BLaER1 (cell line): ENCODE results near the gene NFATC1.

Source experiments
- H3K27ac ChIP-seq: shearing (Covaris generic); formaldehyde crosslinking; 2 replicates; pipeline ENCODE4 v1.8.1; 2022
- H3K27me3 ChIP-seq: shearing (Covaris generic); formaldehyde crosslinking; 2 replicates; pipeline ENCODE4 v1.8.1; 2022
- H3K36me3 ChIP-seq: shearing (Covaris generic); formaldehyde crosslinking; 2 replicates; pipeline ENCODE4 v1.8.1; 2022
- H3K4me1 ChIP-seq: shearing (Covaris generic); formaldehyde crosslinking; 2 replicates; pipeline ENCODE4 v1.8.1; 2022
- H3K4me2 ChIP-seq: shearing (Covaris generic); formaldehyde crosslinking; 2 replicates; pipeline ENCODE4 v1.8.1; 2022
- H3K4me3 ChIP-seq: shearing (Covaris generic); formaldehyde crosslinking; 2 replicates; pipeline ENCODE4 v1.8.1; 2022
- H3K9ac ChIP-seq: shearing (Covaris generic); formaldehyde crosslinking; 2 replicates; pipeline ENCODE4 v1.8.1; 2022
- H3K9me3 ChIP-seq: shearing (Covaris generic); formaldehyde crosslinking; 2 replicates; pipeline ENCODE4 v1.8.1; 2022
- H4K20me1 ChIP-seq: shearing (Covaris generic); formaldehyde crosslinking; 2 replicates; pipeline ENCODE4 v1.8.1; 2022
- Cebpa-rat ChIP-seq: shearing (Covaris generic); IDR thresholded peaks from 2 replicates; pipeline ENCODE4 v1.8.1; 2022

Gene NFATC1

DNA sequence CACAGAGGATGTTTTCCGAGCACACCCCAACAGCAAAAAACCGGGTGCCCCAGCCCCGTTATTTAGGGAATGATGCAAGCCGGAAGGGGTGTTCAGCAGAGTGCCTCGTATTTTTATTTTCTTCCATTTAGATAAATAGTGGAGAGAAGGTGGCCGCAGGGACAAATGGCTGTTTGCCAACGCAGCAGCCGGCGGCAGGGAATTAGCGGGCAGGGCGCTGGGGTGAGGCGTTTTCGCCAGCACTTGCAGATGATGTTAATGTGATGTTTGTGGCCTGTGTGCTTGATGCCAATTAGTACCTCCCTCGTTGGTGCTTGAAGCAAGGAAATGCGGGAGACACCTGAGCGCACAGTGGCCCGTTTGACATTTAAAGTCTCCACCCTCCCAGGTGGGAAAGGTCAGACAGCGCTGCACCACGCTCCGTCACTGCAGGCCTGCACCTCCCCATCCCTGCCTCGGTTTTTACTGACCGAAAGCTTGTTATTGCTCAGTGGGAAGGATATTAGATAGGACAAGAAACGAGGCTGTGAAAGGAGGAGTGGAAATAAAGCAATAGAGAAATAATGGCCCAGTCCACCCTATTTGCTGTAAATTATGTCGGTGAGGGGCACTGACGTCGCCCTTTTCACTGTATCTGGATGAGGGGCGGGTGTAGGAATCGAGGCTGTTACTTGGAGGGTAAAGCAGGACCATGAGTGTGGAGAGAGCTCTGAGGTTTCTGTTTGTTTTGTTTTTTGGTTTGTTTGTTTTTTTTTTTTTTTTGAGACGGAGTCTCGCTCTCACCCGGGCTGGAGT, 39.1 kb downstream of the NFATC1 start:
- peak overlapping the region; percentile 56; the same call in 1 of the 2 replicates for H3K4me3 ChIP-seq
- TF ChIP-seq Cebpa-rat, result no peak
- H3K9ac ChIP-seq, result peak overlapping the region; percentile 49; the same call in 1 of the 2 replicates
- no peaks in the 10 kb centered on the region; the same call in 1 of the 2 replicates for H3K27me3 ChIP-seq
- H3K4me1 ChIP-seq, result peaks cover 99% of the 10 kb centered on the region
- H3K27ac ChIP-seq, result peak overlapping the region; percentile 50; the same call in 1 of the 2 replicates
- H3K9me3 ChIP-seq, result no peaks in the 10 kb centered on the region
- H4K20me1 ChIP-seq, result peaks cover 100% of the 10 kb centered on the region
- peak overlapping the region; percentile 98 for H3K4me2 ChIP-seq
- H3K36me3 ChIP-seq, result peaks cover 20% of the 10 kb centered on the region; the same call in 1 of the 2 replicates

GRCh38 chr18:79436556-79437275, 41.0 kb downstream of the NFATC1 start:
- no peaks in the 10 kb centered on the region for H3K9me3 ChIP-seq
- peaks cover 20% of the 10 kb centered on the region; the same call in 1 of the 2 replicates for H3K36me3 ChIP-seq
- H4K20me1 ChIP-seq, result peaks cover 100% of the 10 kb centered on the region
- H3K4me1 ChIP-seq, result peaks cover 99% of the 10 kb centered on the region
- TF ChIP-seq Cebpa-rat, result no peak
- H3K9ac ChIP-seq, result peak overlapping the region; percentile 49; the same call in 1 of the 2 replicates
- H3K27ac ChIP-seq, result peak overlapping the region; percentile 48
- H3K4me2 ChIP-seq, result peak overlapping the region; percentile 98
- peak overlapping the region; percentile 29 for H3K4me3 ChIP-seq
- H3K27me3 ChIP-seq, result no peaks in the 10 kb centered on the region

GRCh38 chr18:79438089-79438897, 42.6 kb downstream of the NFATC1 start:
- H3K4me1 ChIP-seq, result peaks cover 100% of the 10 kb centered on the region
- H3K36me3 ChIP-seq, result peaks cover 18% of the 10 kb centered on the region; the same call in 1 of the 2 replicates
- no peaks in the 10 kb centered on the region for H3K9me3 ChIP-seq
- peak overlapping the region; percentile 29 for H3K4me3 ChIP-seq
- no peak for TF ChIP-seq Cebpa-rat
- H3K27me3 ChIP-seq, result no peaks in the 10 kb centered on the region
- H3K9ac ChIP-seq, result peak overlapping the region; percentile 49
- peak overlapping the region; percentile 98 for H3K4me2 ChIP-seq
- peak overlapping the region; percentile 48 for H3K27ac ChIP-seq
- H4K20me1 ChIP-seq, result peaks cover 100% of the 10 kb centered on the region

- H3K4me1 ChIP-seq, result peaks cover 100% of the 10 kb centered on the region
- no peak for TF ChIP-seq Cebpa-rat
- H4K20me1 ChIP-seq, result peaks cover 100% of the 10 kb centered on the region
- peak overlapping the region; percentile 98 for H3K4me2 ChIP-seq
- H3K4me3 ChIP-seq, result peak overlapping the region; percentile 29
- H3K27me3 ChIP-seq, result no peaks in the 10 kb centered on the region
- H3K36me3 ChIP-seq, result peaks cover 20% of the 10 kb centered on the region; the same call in 1 of the 2 replicates
- H3K9me3 ChIP-seq, result no peaks in the 10 kb centered on the region
- H3K9ac ChIP-seq, result peak overlapping the region; percentile 49
- H3K27ac ChIP-seq, result peak overlapping the region; percentile 48
Measured at GRCh38 chr18:79438898-79439627, 43.3 kb downstream of the NFATC1 start.

DNA sequence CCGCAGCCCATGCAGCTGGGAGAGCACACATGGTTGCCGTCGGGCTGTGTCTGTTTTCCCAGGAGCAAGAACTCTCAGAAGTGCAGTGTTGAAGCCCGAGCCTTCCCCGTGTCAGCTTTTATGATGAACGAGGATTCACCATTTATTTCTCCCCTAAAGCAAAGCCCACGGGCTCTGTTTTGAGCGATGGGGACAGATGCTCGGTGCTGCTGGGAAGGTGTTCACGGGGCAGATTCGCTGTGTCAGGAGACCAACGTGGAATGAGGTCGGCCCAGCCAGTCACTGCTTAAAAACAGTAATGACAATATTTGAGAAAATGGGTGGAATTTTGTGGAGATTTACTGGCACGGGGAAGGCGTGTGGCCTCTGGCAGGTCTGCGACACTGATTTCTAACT, 43.9 kb downstream of the NFATC1 start:
- peaks cover 19% of the 10 kb centered on the region for H3K36me3 ChIP-seq
- peak overlapping the region; percentile 98 for H3K4me2 ChIP-seq
- H3K4me1 ChIP-seq, result peaks cover 100% of the 10 kb centered on the region
- H3K4me3 ChIP-seq, result peak overlapping the region; percentile 29; the same call in 1 of the 2 replicates
- no peaks in the 10 kb centered on the region for H3K9me3 ChIP-seq
- peaks cover 100% of the 10 kb centered on the region for H4K20me1 ChIP-seq
- peak overlapping the region; percentile 49; the same call in 1 of the 2 replicates for H3K9ac ChIP-seq
- peak overlapping the region; percentile 48; the same call in 1 of the 2 replicates for H3K27ac ChIP-seq
- no peak for TF ChIP-seq Cebpa-rat
- H3K27me3 ChIP-seq, result no peaks in the 10 kb centered on the region

- Histone ChIP-seq H3K27me3 (no peaks in the 10 kb centered on the region), H3K36me3 (peaks cover 28% of the 10 kb centered on the region), H3K4me1 (peaks cover 100% of the 10 kb centered on the region), H4K20me1 (peaks cover 100% of the 10 kb centered on the region), H3K9ac (0 out of 2 replicates have a peak overlapping the region, but pooled peaks have one; percentile 10), H3K27ac (0 out of 2 replicates have a peak overlapping the region, but pooled peaks have one; percentile 46), H3K4me2 (peak overlapping the region; percentile 98), H3K9me3 (no peaks in the 10 kb centered on the region), H3K4me3 (no peak overlapping the region)
- TF ChIP-seq Cebpa-rat, result no peak
Measured at GRCh38 chr18:79440316-79441110, 44.8 kb downstream of the NFATC1 start.

DNA sequence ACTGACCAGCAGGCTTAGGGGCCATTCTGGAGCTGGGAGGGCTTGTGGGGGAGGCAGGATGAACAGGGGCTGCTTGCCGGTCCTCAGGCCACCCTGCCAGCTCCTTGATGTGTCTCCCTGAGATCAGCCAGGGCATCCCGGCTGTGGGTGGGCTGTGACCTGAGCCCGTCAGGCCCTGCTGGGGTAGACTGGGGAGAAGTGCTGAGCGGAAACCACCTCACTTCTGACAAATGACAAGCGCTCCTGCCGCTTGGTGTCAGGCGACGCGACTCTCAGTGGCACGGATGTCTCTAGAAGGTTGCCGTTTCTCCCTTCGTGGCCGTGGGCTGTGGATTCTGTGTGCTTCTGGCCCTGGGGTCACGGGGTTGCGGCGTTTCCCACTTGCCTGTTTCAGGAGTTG, 45.7 kb downstream of the NFATC1 start:
- Histone ChIP-seq H3K4me1 (peaks cover 100% of the 10 kb centered on the region), H3K4me2 (peak overlapping the region; percentile 98), H4K20me1 (peaks cover 99% of the 10 kb centered on the region), H3K27ac (peak overlapping the region; percentile 46; the same call in 1 of the 2 replicates), H3K9ac (0 out of 2 replicates have a peak overlapping the region, but pooled peaks have one; percentile 10), H3K9me3 (no peaks in the 10 kb centered on the region), H3K27me3 (no peaks in the 10 kb centered on the region), H3K4me3 (no peak overlapping the region; the same call in 1 of the 2 replicates), H3K36me3 (peaks cover 31% of the 10 kb centered on the region)
- TF ChIP-seq Cebpa-rat, result no peak
